Measurements from ENCODE around the gene BPGM.
"Not testable (repeated sequence)": the region's sequence is repeated elsewhere in the genome, so short reads cannot be mapped to it uniquely, and the experiment has no call there.

The BPGM gene

DNA sequence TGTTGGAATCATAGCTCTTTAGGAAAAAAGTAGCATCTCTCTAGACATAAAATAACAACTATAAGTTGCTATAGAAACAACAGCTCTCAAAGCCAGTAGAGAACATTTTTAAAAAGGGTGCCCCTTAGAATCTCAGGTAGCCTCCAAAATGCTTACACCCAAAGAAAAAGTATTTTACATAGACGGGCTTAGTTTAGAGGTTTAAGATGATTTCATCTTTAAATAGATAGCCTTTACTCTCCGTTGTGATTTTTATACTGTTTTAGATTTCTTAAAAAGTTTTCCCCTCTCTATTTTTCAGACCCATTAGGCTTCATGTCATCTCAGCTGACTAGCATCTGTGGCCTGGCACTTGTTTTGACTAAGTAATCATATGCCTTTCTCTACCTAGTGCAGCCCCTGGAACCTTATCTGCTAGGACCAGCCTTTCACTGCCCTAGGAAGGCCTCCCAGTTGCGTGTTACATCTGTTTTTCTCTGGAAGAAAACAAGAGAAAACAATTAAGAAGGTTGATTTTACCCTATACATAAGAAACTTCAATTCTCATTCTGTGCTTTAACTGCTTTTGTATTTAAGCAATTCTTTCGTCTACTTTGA, 6.9 kb upstream of the BPGM start:
- DNase-seq (ENCODE audit: extremely low read depth, low read depth) = no peak
- TF ChIP-seq, protein P1, sequence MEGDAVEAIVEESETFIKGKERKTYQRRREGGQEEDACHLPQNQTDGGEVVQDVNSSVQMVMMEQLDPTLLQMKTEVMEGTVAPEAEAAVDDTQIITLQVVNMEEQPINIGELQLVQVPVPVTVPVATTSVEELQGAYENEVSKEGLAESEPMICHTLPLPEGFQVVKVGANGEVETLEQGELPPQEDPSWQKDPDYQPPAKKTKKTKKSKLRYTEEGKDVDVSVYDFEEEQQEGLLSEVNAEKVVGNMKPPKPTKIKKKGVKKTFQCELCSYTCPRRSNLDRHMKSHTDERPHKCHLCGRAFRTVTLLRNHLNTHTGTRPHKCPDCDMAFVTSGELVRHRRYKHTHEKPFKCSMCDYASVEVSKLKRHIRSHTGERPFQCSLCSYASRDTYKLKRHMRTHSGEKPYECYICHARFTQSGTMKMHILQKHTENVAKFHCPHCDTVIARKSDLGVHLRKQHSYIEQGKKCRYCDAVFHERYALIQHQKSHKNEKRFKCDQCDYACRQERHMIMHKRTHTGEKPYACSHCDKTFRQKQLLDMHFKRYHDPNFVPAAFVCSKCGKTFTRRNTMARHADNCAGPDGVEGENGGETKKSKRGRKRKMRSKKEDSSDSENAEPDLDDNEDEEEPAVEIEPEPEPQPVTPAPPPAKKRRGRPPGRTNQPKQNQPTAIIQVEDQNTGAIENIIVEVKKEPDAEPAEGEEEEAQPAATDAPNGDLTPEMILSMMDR (IDR thresholded peaks at IDR 0.05; ENCODE audit: low read depth, low read length, missing control alignments) = no peak

DNA sequence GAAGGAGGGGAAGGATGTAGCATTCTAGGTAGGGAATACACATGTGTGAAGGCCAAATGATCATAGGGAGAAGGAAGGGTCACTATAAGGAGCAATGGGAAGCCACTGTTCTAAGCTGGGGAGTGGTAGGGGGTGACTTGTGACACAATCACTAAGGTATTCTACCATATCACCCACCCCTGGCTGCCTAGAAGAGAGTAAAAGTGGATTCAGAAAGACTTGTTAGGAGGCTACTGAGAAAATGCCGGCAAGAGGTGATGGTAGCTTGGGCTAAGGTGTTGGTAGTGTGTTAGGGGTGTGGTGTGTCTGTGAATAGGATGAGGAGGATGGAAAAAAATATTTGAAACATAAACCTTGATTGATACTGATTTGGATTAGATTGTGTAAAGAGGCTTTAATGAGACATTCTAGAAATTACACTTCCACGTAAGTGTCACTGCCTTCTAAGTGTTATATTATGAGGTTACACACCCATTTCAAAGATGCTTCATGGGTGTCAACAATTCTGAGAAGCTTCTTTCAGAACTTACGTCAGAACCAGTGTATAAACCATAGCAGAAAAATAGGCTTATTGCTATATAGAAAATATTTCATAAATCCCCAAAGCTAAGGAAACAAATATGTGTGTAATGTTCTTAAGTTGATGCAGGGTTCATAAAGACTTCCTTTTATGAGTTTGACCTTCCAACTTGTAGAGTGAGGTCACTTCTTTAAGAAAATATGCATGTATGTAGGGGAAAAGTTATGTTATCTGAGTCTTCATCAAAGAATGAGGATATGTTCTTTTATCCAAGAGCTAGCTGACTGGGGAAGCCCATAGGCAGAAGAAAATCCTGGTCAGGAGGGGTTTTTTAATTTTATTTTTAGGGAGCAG, 5.6 kb upstream of the BPGM start:
- TF ChIP-seq, protein P1 (IDR thresholded peaks at IDR 0.05; ENCODE audit: low read depth, low read length, missing control alignments) = no peak
- no peak for DNase-seq (ENCODE audit: extremely low read depth, low read depth)
- H3K4me3 ChIP-seq (replicated peaks; ENCODE audit: low read depth, low read length) = no peak overlapping the region

More for the DNA sequence above, 6.9 kb upstream of the BPGM start:
- no peak overlapping the region for H3K4me3 ChIP-seq (replicated peaks; ENCODE audit: low read depth, low read length)

DNA sequence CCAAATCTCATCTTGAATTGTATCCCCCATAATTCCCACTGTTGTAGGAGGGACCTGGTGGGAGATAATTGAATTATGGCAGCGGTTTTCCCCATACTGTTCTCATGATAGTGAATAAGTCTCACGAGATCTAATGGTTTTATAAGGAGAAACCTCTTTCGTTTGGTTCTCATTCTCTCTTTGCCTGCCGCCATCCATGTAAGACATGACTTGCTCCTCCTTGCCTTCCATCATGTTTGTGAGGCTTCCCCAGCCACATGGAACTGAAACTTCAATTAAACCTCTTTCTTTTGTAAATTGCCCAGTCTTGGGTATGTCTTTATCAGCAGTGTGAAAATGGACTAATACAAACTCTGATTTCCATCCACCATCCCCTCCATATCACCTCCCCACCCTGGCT, 4.7 kb upstream of the BPGM start:
- H3K4me3 ChIP-seq (replicated peaks; ENCODE audit: low read depth, low read length); DNase-seq (ENCODE audit: extremely low read depth, low read depth): not testable (repeated sequence)

DNA sequence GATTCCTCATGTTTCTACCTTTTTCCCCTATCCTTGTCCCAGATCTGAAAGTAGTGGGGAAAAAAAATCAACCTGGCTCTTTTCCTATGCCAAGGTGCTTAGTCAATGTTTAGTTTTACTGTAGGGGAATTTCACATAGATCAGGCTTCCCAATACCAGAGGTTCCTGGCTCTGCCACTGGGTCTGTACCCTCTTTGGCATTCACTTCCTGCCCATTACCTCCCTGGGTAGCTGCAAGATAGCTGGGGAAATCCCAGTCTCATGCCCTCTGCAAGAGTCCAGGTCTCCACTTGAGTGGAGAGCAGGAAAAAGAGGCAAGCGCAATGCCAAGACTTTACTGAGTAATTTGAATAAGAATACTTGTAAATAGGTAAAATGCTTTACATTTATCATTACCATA, 3.5 kb upstream of the BPGM start:
- TF ChIP-seq, protein P1 (IDR thresholded peaks at IDR 0.05; ENCODE audit: low read depth, low read length, missing control alignments) = no peak
- no peak overlapping the region for H3K4me3 ChIP-seq (replicated peaks; ENCODE audit: low read depth, low read length)

DNA sequence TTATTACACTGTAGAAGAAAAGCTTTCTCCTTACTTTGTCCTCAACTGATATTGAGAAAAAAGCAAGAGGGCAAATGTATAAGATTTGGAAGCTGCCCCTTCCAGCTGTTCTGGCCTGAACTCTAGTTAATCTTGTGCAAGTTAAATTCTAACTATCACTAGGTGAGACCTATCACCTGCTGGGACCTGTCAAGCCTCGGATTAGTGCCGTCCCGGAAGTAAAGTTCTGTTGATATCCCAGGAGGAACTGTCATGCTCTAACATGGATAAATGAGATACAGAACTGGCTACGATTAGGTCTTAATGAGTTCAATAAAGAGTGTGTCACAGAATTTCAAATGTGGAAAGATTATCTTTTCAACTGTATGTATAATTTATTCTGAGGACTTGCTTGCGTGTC, 1.2 kb upstream of the BPGM start:
- H3K4me3 ChIP-seq (replicated peaks; ENCODE audit: low read depth, low read length) = peak overlapping the region; percentile 91
- TF ChIP-seq, protein P1 (IDR thresholded peaks at IDR 0.05; ENCODE audit: low read depth, low read length, missing control alignments) = no peak
- DNase-seq (ENCODE audit: extremely low read depth, low read depth) = no peak

More for the DNA sequence above, 3.5 kb upstream of the BPGM start:
- no peak for DNase-seq (ENCODE audit: extremely low read depth, low read depth)

DNA sequence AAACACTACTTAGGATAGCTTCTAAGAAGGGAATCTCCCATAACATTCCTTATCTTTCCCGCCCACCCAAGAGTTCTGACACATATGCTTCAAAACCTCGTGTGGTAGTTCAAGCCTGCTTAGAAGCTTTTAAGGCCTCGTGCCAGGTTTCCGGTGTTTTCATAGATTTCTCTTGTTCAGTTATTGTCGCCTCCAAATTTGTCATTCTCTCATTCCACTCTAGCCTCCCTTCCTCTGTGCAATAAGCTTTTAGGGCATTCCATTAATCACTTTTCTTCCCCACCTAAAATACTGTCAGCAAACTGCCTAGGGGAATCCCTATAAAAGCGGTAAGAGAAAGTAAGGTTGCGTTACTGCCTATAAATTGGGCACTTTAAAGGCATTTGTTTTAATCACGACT, 718 bp upstream of the BPGM start:
- peak overlapping the region; percentile 91 for H3K4me3 ChIP-seq (replicated peaks; ENCODE audit: low read depth, low read length)
- TF ChIP-seq, protein P1 (IDR thresholded peaks at IDR 0.05; ENCODE audit: low read depth, low read length, missing control alignments) = no peak
- no peak for DNase-seq (ENCODE audit: extremely low read depth, low read depth)

DNA sequence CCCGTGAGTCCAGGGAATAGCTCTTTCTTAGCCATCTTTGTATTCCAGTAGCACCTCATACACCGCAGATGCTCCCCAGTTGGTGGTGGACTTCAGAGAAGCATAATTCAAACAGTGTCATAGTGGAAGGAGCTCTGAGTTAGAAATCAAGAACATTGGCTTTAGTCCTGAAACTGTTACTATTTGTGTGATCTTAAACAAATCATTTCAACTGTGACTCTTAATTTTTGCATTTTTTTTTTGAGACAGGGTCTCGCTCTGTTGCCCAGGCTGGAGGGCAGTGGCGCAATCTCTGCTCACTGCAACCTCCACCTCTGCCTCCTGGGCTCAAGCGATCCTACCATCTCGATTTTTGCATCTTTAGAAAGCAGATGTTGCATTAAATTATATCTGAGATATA, 1.8 kb downstream of the BPGM start:
- DNase-seq (ENCODE audit: extremely low read depth, low read depth) = no peak
- TF ChIP-seq, protein P1 (IDR thresholded peaks at IDR 0.05; ENCODE audit: low read depth, low read length, missing control alignments) = no peak
- H3K4me3 ChIP-seq (replicated peaks; ENCODE audit: low read depth, low read length) = no peak overlapping the region
